Forelimb muscle (tissue), 1 donor: ENCODE measurements around the gene CDKAL1. TPM values are rescaled to one million over a fixed set of nuclear protein-coding genes. Genes with fewer than 3 reads are reported as not detected.
"Not testable (repeated sequence)": the region's sequence is repeated elsewhere in the genome, so short reads cannot be mapped to it uniquely, and the experiment has no call there.

ENCODE experiments used
- DNase-seq: peaks from one replicate; pipeline ENCODE4 v3.0.0-alpha.2; 2013; ENCODE audit warnings: low read depth
- polyA plus RNA-seq: library from polyadenylated mRNA; unstranded; fragments of 120-200 nt; gene quantifications from one replicate; pipeline ENCODE4 v1.2.1, GENCODE V29; 2013; ENCODE audit not compliant: insufficient read length

The CDKAL1 gene
- polyA plus RNA-seq, 1 donor, result 12.7 TPM

GRCh38 chr6:20741490-20741889 lies 207.2 kb downstream of the CDKAL1 start:
- DNase-seq, result no peak

GRCh38 chr6:20744911-20745557 lies 210.8 kb downstream of the CDKAL1 start:
- no peak for DNase-seq

GRCh38 chr6:20746024-20746423 lies 211.8 kb downstream of the CDKAL1 start:
- no peak for DNase-seq

GRCh38 chr6:20746805-20747558 lies 212.7 kb downstream of the CDKAL1 start:
- DNase-seq, result no peak

- no peak for DNase-seq
Observed at GRCh38 chr6:20747991-20748390, 213.7 kb downstream of the CDKAL1 start.

- no peak for DNase-seq
Observed at GRCh38 chr6:20751293-20751935, 217.2 kb downstream of the CDKAL1 start.

GRCh38 chr6:20755631-20756030 lies 221.4 kb downstream of the CDKAL1 start:
- DNase-seq, result no peak

GRCh38 chr6:20756584-20757147 lies 222.4 kb downstream of the CDKAL1 start:
- DNase-seq, result not testable (repeated sequence)

GRCh38 chr6:20757761-20758160 lies 223.5 kb downstream of the CDKAL1 start:
- no peak for DNase-seq

GRCh38 chr6:20763296-20763695 lies 229.0 kb downstream of the CDKAL1 start:
- DNase-seq, result no peak

- no peak for DNase-seq
Observed at GRCh38 chr6:20769631-20770030, 235.4 kb downstream of the CDKAL1 start.

- DNase-seq, result no peak
Observed at GRCh38 chr6:20770773-20771172, 236.5 kb downstream of the CDKAL1 start.

GRCh38 chr6:20771409-20771808 lies 237.2 kb downstream of the CDKAL1 start:
- no peak for DNase-seq

GRCh38 chr6:20773822-20774221 lies 239.6 kb downstream of the CDKAL1 start:
- DNase-seq, result no peak

- DNase-seq, result no peak
Observed at GRCh38 chr6:20775981-20776380, 241.7 kb downstream of the CDKAL1 start.

GRCh38 chr6:20777801-20778200 lies 243.5 kb downstream of the CDKAL1 start:
- no peak for DNase-seq

- no peak for DNase-seq
Observed at GRCh38 chr6:20778459-20778858, 244.2 kb downstream of the CDKAL1 start.

GRCh38 chr6:20778912-20779311 lies 244.7 kb downstream of the CDKAL1 start:
- DNase-seq, result no peak

GRCh38 chr6:20789162-20789561 lies 254.9 kb downstream of the CDKAL1 start:
- no peak for DNase-seq

- DNase-seq, result no peak
Observed at GRCh38 chr6:20790032-20790791, 256.0 kb downstream of the CDKAL1 start.

GRCh38 chr6:20791074-20791473 lies 256.8 kb downstream of the CDKAL1 start:
- no peak for DNase-seq

GRCh38 chr6:20791944-20792343 lies 257.7 kb downstream of the CDKAL1 start:
- no peak for DNase-seq
